OCI-LY1 (cell line): ENCODE results near the gene SPATA17.
A peak's percentile ranks its signal among the peaks of the same experiment; 100 is the strongest.

Source experiments
- EZH2 ChIP-seq: fragments of 200-600 bp; sonication (generic), shearing (Covaris generic); IDR thresholded peaks from 2 replicates; pipeline ENCODE4 v1.8.0; 2017; ENCODE audit warnings: borderline replicate concordance, mixed run types, mild to moderate bottlenecking, antibody characterized with exemption, low read length, moderate library complexity, mixed read lengths
- TF ChIP-seq, protein P1 (sequence below): fragments of 200-600 bp; sonication (generic), shearing (Covaris generic); IDR thresholded peaks from 2 replicates; pipeline ENCODE4 v1.5.1; 2017; ENCODE audit warnings: mild to moderate bottlenecking, antibody characterized with exemption, low read length, moderate library complexity, mixed read lengths

DNA sequence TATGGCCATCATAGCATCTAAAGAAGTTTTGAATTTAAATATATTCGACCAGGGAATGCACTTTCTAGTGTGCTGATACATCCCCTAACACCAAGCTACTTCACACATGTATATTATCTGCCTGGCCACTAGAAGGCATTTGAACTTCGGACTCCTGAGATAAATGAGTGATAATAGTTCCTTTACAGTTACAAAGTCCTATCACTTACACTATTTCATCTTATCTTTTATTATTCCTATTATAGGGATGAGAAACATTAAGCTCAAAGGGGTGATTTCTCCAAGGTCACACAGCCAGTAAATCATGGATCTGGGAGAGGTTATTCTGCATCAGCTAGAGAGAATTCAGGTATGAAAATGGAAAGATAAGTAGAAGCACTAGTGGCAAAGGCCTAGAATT lies 40.5 kb upstream of the SPATA17 start:
- TF ChIP-seq, protein P1, sequence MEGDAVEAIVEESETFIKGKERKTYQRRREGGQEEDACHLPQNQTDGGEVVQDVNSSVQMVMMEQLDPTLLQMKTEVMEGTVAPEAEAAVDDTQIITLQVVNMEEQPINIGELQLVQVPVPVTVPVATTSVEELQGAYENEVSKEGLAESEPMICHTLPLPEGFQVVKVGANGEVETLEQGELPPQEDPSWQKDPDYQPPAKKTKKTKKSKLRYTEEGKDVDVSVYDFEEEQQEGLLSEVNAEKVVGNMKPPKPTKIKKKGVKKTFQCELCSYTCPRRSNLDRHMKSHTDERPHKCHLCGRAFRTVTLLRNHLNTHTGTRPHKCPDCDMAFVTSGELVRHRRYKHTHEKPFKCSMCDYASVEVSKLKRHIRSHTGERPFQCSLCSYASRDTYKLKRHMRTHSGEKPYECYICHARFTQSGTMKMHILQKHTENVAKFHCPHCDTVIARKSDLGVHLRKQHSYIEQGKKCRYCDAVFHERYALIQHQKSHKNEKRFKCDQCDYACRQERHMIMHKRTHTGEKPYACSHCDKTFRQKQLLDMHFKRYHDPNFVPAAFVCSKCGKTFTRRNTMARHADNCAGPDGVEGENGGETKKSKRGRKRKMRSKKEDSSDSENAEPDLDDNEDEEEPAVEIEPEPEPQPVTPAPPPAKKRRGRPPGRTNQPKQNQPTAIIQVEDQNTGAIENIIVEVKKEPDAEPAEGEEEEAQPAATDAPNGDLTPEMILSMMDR: peak; percentile 23
- no peak for TF ChIP-seq EZH2
